ENCODE measurements around the gene MAPK1.
"Not testable (repeated sequence)": the region's sequence is repeated elsewhere in the genome, so short reads cannot be mapped to it uniquely, and the experiment has no call there.

Gene MAPK1

GRCh38 chr22:21817497-21817853 is 50.0 kb downstream of the MAPK1 start:
- DNase-seq, result not testable (repeated sequence)

GRCh38 chr22:21816787-21817496 is 50.5 kb downstream of the MAPK1 start:
- peak; percentile 95 to 97 for DNase-seq

- no peak for DNase-seq
Observed at GRCh38 chr22:21816472-21816786, 51.0 kb downstream of the MAPK1 start.

- DNase-seq, result no peak
Observed at GRCh38 chr22:21815958-21816357, 51.5 kb downstream of the MAPK1 start.

GRCh38 chr22:21815357-21815756 is 52.1 kb downstream of the MAPK1 start:
- no peak for DNase-seq

GRCh38 chr22:21811982-21812381 is 55.5 kb downstream of the MAPK1 start:
- DNase-seq, result no peak

GRCh38 chr22:21807544-21808529 is 59.6 kb downstream of the MAPK1 start:
- DNase-seq, result no peak

- DNase-seq, result not testable (repeated sequence)
Observed at GRCh38 chr22:21805325-21805724, 62.1 kb downstream of the MAPK1 start.

GRCh38 chr22:21803811-21804249 is 63.6 kb downstream of the MAPK1 start:
- no peak for DNase-seq

- DNase-seq, result no peak
Observed at GRCh38 chr22:21802673-21803072, 64.8 kb downstream of the MAPK1 start.

- no peak for DNase-seq
Observed at GRCh38 chr22:21802056-21802455, 65.4 kb downstream of the MAPK1 start.

- DNase-seq, result not testable (repeated sequence)
Observed at GRCh38 chr22:21801304-21801644, 66.2 kb downstream of the MAPK1 start.

GRCh38 chr22:21800552-21801303 is 66.7 kb downstream of the MAPK1 start:
- DNase-seq, result no peak

GRCh38 chr22:21797444-21798221 is 69.8 kb downstream of the MAPK1 start:
- DNase-seq, result no peak

GRCh38 chr22:21796863-21797262 is 70.6 kb downstream of the MAPK1 start:
- no peak for DNase-seq

- no peak for DNase-seq
Observed at GRCh38 chr22:21796231-21796630, 71.2 kb downstream of the MAPK1 start.

- DNase-seq, result not testable (repeated sequence)
Observed at GRCh38 chr22:21793716-21794115, 73.7 kb downstream of the MAPK1 start.

GRCh38 chr22:21791635-21792625 is 75.5 kb downstream of the MAPK1 start:
- no peak for DNase-seq

- DNase-seq, result not testable (repeated sequence)
Observed at GRCh38 chr22:21790849-21791610, 76.4 kb downstream of the MAPK1 start.

GRCh38 chr22:21790359-21790758 is 77.1 kb downstream of the MAPK1 start:
- no peak for DNase-seq

GRCh38 chr22:21787565-21787964 is 79.9 kb downstream of the MAPK1 start:
- DNase-seq, result not testable (repeated sequence)
